IPS-NIHi7 (cell line): ENCODE measurements around the gene BTN2A1.
A peak's percentile ranks its signal among the peaks of the same experiment; 100 is the strongest.
"Not testable (repeated sequence)": the region's sequence is repeated elsewhere in the genome, so short reads cannot be mapped to it uniquely, and the experiment has no call there.

Experiments used
- DNase-seq: peaks from one replicate; pipeline ENCODE4 v3.0.0; 2012; ENCODE audit warnings: mixed read lengths; ENCODE audit errors: extremely low spot score

The BTN2A1 gene

GRCh38 chr6:26493258-26493657, 35.5 kb downstream of the BTN2A1 start:
- peak; percentile 38 for DNase-seq

GRCh38 chr6:26494117-26494516, 36.4 kb downstream of the BTN2A1 start:
- DNase-seq = no peak

DNA sequence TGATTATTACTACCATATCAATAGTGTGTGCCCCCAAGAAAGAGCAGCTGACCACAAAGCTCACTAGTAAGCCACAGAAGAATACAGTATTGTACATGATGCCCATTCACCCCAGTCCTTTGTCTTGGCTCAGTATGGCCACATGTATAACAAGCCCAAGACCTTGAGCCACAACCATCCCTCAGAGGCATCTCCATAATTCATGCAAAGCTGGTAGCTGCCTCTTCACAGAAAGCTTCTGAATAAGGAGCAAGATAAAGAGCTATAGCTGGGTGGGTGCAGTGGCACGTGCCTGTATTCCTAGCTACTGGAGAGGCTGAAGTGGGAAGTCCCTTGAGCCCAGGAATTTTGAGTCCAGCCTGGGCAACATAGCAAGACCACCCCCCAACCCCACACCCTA, 37.5 kb downstream of the BTN2A1 start:
- DNase-seq = no peak

GRCh38 chr6:26497610-26498009, 39.9 kb downstream of the BTN2A1 start:
- no peak for DNase-seq

GRCh38 chr6:26500102-26500501, 42.3 kb downstream of the BTN2A1 start, which contains the start of gene BTN1A1:
Gene BTN1A1, plus strand, starts transcription at chr6:26500303. Its CDS starts 984 bp downstream, at chr6:26501287.
- DNase-seq = peak; percentile 43

GRCh38 chr6:26501482-26501986, 43.8 kb downstream of the BTN2A1 start:
- DNase-seq = peak; percentile 43

- DNase-seq = no peak
Observed at GRCh38 chr6:26502165-26502564, 44.4 kb downstream of the BTN2A1 start.

- DNase-seq = no peak
Observed at GRCh38 chr6:26502626-26503025, 44.9 kb downstream of the BTN2A1 start.

GRCh38 chr6:26507658-26508057, 49.9 kb downstream of the BTN2A1 start:
- DNase-seq = no peak

DNA sequence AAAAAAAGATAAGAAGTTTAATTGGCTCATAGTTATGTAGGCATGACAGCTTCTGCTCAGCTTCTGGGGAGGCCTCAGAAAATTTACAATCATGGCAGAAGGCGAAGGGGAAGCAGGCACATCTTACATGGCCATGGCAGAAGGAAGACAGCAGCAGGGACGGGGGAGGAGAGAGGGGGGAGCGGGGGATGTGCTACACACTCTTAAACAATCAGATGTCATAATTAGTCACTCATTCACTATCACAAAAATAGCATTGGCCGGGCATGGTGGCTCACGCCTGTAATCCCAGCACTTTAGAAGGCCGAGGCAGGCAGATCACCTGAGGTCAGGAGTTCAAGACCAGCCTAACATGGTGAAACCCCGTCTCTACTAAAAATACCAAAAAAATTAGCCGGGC, 53.3 kb downstream of the BTN2A1 start:
- DNase-seq = not testable (repeated sequence)

- no peak for DNase-seq
Observed at GRCh38 chr6:26514984-26515383, 57.2 kb downstream of the BTN2A1 start.

DNA sequence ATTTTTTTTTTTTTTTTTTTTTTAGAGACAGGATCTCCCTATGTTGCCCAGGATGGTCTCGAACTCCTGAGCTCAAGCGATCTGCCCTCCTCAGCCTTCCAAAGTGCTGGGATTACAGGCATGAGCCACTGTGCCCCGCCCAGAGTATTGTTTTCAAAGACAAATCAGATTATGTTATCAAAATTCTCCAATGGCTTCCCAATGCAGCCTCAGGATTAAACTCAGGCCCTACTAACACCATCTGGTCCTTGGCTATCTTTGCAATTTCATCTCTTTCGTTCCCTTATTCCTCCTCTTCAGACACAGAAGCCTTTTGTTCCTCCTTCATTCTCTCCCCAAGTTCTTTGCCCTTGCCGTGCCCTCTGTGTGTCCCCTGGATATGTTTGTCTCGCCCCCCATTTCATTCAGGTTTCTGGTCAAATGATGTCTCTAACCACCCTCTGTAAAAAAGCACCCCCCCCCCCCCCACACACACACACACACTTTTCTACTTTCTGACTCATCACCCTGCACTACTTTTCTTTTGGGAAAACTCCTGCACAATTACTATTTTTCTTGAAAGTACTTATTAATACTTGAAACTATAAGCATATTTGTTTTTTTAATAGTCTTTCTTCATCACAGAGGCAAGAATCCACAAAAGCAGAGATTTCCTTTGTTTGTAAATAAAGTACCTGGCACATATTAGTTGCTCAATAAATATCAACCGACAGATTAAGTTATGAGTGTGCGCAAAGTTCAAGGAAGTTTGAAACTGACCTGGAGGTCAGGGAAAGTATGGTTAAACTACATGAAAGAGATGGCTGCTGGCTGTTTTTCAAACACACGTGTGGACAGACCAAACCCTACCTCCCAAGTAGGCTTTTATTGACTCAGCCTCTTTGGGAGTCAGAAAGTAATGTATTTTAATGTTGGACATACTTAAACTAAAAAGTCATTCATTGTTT, 59.0 kb downstream of the BTN2A1 start:
- no peak for DNase-seq
